Activated naive CD8-positive, alpha-beta T cell treated with anti-CD3 and anti-CD28 coated beads, Interleukin-2, amount 10 ng/mL, durations not matched to agents 7 days and 5 days (primary cell): ENCODE results near the gene SH3RF1. TPM values are rescaled to one million over a fixed set of nuclear protein-coding genes. Genes with fewer than 3 reads are reported as not detected.
"Not testable (repeated sequence)": the region's sequence is repeated elsewhere in the genome, so short reads cannot be mapped to it uniquely, and the experiment has no call there.

ENCODE experiments used
- ATAC-seq: fragments of 150-1000 bp; cut with Tn5 transposase; one replicate; pipeline ENCODE4 v1.10.0; 2021; ENCODE audit warnings: low read depth, moderate library complexity
- POLR2A ChIA-PET: fragments of 350-600 bp; sonication (Branson Sonifier 250); formaldehyde crosslinking; loops from one replicate; lab custom pipeline; 2021; ENCODE audit warnings: antibody characterized with exemption; lab: Charles Lee
- DNase-seq: peaks from one replicate; pipeline ENCODE4 v3.0.0; 2021
- H3K27ac Mint-ChIP-seq: one replicate; pipeline ENCODE4 v1.8.0; 2022; ENCODE audit warnings: mild to moderate bottlenecking, mixed read lengths
- H3K27me3 Mint-ChIP-seq: one replicate; pipeline ENCODE4 v1.8.0; 2022; ENCODE audit warnings: mild to moderate bottlenecking, moderate library complexity, mixed read lengths
- H3K36me3 Mint-ChIP-seq: one replicate; pipeline ENCODE4 v1.8.0; 2021; ENCODE audit warnings: mild to moderate bottlenecking, mixed read lengths
- H3K4me1 Mint-ChIP-seq: one replicate; pipeline ENCODE4 v1.8.0; 2021; ENCODE audit warnings: mixed read lengths
- H3K4me3 Mint-ChIP-seq: one replicate; pipeline ENCODE4 v1.8.0; 2022; ENCODE audit warnings: mild to moderate bottlenecking, moderate library complexity, mixed read lengths
- H3K9me3 Mint-ChIP-seq: one replicate; pipeline ENCODE4 v1.8.0; 2021; ENCODE audit warnings: mixed read lengths
- total RNA-seq, 2 experiments: library from RNA; stranded (reverse); gene quantifications; one replicate each; pipeline ENCODE4 v1.2.3, GENCODE V29; 2021

SH3RF1 gene
- total RNA-seq, 2 experiments from 2014 or later, result 0.14 TPM; not detected in 1

GRCh38 chr4:169287983-169288382 is 17.2 kb upstream of the SH3RF1 start:
- not testable (repeated sequence) for ATAC-seq, H3K9me3 Mint-ChIP-seq, H3K4me3 Mint-ChIP-seq

GRCh38 chr4:169286562-169287301 is 16.0 kb upstream of the SH3RF1 start:
- ATAC-seq (no peak), DNase-seq (no peak)
- Mint-ChIP-seq H3K4me1 (no peaks in the 10 kb centered on the region), H3K27me3 (no peaks in the 10 kb centered on the region), H3K9me3 (no peaks in the 10 kb centered on the region), H3K36me3 (no peaks in the 10 kb centered on the region), H3K27ac (no peak overlapping the region), H3K4me3 (no peak overlapping the region)
- POLR2A ChIA-PET, result no interaction called here

More at GRCh38 chr4:169287983-169288382, 17.2 kb upstream of the SH3RF1 start:
- DNase-seq, POLR2A ChIA-PET, H3K4me1 Mint-ChIP-seq, H3K27ac Mint-ChIP-seq, H3K27me3 Mint-ChIP-seq, H3K36me3 Mint-ChIP-seq: not testable (repeated sequence)

- POLR2A ChIA-PET, result no interaction called here
These were observed 12.4 kb upstream of the SH3RF1 start for GRCh38 chr4:169283114-169283509.

GRCh38 chr4:169282429-169283113 is 11.8 kb upstream of the SH3RF1 start:
- no peaks in the 10 kb centered on the region for H3K36me3 Mint-ChIP-seq
- POLR2A ChIA-PET, result no interaction called here
- H3K4me1 Mint-ChIP-seq, result no peaks in the 10 kb centered on the region
- no peak overlapping the region for H3K27ac Mint-ChIP-seq
- no peak for ATAC-seq
- H3K9me3 Mint-ChIP-seq, result no peaks in the 10 kb centered on the region
- no peak for DNase-seq
- H3K27me3 Mint-ChIP-seq, result peaks cover 6% of the 10 kb centered on the region
- no peak overlapping the region for H3K4me3 Mint-ChIP-seq

More at GRCh38 chr4:169283114-169283509, 12.4 kb upstream of the SH3RF1 start:
- ATAC-seq (no peak), DNase-seq (no peak)
- Mint-ChIP-seq H3K4me3 (no peak overlapping the region), H3K27me3 (peaks cover 6% of the 10 kb centered on the region), H3K36me3 (no peaks in the 10 kb centered on the region), H3K4me1 (no peaks in the 10 kb centered on the region), H3K27ac (no peak overlapping the region), H3K9me3 (no peaks in the 10 kb centered on the region)

GRCh38 chr4:169279108-169279507 is 8.4 kb upstream of the SH3RF1 start:
- POLR2A ChIA-PET, result no interaction called here
- ATAC-seq, result no peak
- H3K36me3 Mint-ChIP-seq, result no peaks in the 10 kb centered on the region
- peaks cover 27% of the 10 kb centered on the region for H3K27me3 Mint-ChIP-seq
- no peaks in the 10 kb centered on the region for H3K4me1 Mint-ChIP-seq
- H3K9me3 Mint-ChIP-seq, result no peaks in the 10 kb centered on the region
- no peak overlapping the region for H3K27ac Mint-ChIP-seq
- H3K4me3 Mint-ChIP-seq, result no peak overlapping the region
- DNase-seq, result no peak

- Mint-ChIP-seq H3K4me3 (no peak overlapping the region), H3K4me1 (no peaks in the 10 kb centered on the region), H3K27me3 (peaks cover 31% of the 10 kb centered on the region), H3K9me3 (no peaks in the 10 kb centered on the region), H3K27ac (no peak overlapping the region), H3K36me3 (no peaks in the 10 kb centered on the region)
- ATAC-seq (no peak), DNase-seq (no peak)
- POLR2A ChIA-PET, result no interaction called here
These were observed 7.9 kb upstream of the SH3RF1 start for GRCh38 chr4:169278624-169279023.

GRCh38 chr4:169277838-169278237 is 7.1 kb upstream of the SH3RF1 start:
- H3K9me3 Mint-ChIP-seq, H3K4me3 Mint-ChIP-seq, H3K27ac Mint-ChIP-seq, ATAC-seq, H3K4me1 Mint-ChIP-seq, POLR2A ChIA-PET, DNase-seq, H3K36me3 Mint-ChIP-seq: not testable (repeated sequence)
- peaks cover 37% of the 10 kb centered on the region for H3K27me3 Mint-ChIP-seq

- POLR2A ChIA-PET, result no interaction called here
- no peaks in the 10 kb centered on the region for H3K36me3 Mint-ChIP-seq
- DNase-seq, result no peak
- H3K9me3 Mint-ChIP-seq, result no peaks in the 10 kb centered on the region
- no peak overlapping the region for H3K27ac Mint-ChIP-seq
- H3K27me3 Mint-ChIP-seq, result peaks cover 54% of the 10 kb centered on the region
- H3K4me1 Mint-ChIP-seq, result peaks cover 1% of the 10 kb centered on the region
- no peak overlapping the region for H3K4me3 Mint-ChIP-seq
- ATAC-seq, result no peak
These were observed 4.4 kb upstream of the SH3RF1 start for GRCh38 chr4:169275180-169275579.

- DNase-seq, result no peak
- ATAC-seq, result no peak
These were observed 3.3 kb upstream of the SH3RF1 start for GRCh38 chr4:169274033-169274432.

GRCh38 chr4:169272265-169272886 is 1.6 kb upstream of the SH3RF1 start:
- H3K27me3 Mint-ChIP-seq, result peaks cover 67% of the 10 kb centered on the region
- no peak overlapping the region for H3K4me3 Mint-ChIP-seq
- H3K36me3 Mint-ChIP-seq, result no peaks in the 10 kb centered on the region
- POLR2A ChIA-PET, result no interaction called here
- ATAC-seq, result no peak
- DNase-seq, result no peak
- H3K4me1 Mint-ChIP-seq, result peaks cover 5% of the 10 kb centered on the region
- H3K9me3 Mint-ChIP-seq, result no peaks in the 10 kb centered on the region
- H3K27ac Mint-ChIP-seq, result no peak overlapping the region

More at GRCh38 chr4:169274033-169274432, 3.3 kb upstream of the SH3RF1 start:
- Mint-ChIP-seq H3K9me3 (no peaks in the 10 kb centered on the region), H3K4me3 (no peak overlapping the region), H3K27me3 (peaks cover 62% of the 10 kb centered on the region), H3K4me1 (peaks cover 4% of the 10 kb centered on the region), H3K36me3 (no peaks in the 10 kb centered on the region), H3K27ac (no peak overlapping the region)
- POLR2A ChIA-PET, result no interaction called here

- POLR2A ChIA-PET, result no interaction called here
- Mint-ChIP-seq H3K27ac (no peak overlapping the region), H3K27me3 (peaks cover 68% of the 10 kb centered on the region), H3K4me3 (peak overlapping the region; percentile 52), H3K9me3 (no peaks in the 10 kb centered on the region), H3K4me1 (peaks cover 5% of the 10 kb centered on the region), H3K36me3 (no peaks in the 10 kb centered on the region)
- ATAC-seq, result no peak
- DNase-seq, result no peak
These were observed 894 bp upstream of the SH3RF1 start for GRCh38 chr4:169271692-169272007.

GRCh38 chr4:169269916-169270809 is 593 bp downstream of the SH3RF1 start:
- no peaks in the 10 kb centered on the region for H3K9me3 Mint-ChIP-seq
- ATAC-seq, result peak; percentile 77
- H3K4me3 Mint-ChIP-seq, result peak overlapping the region; percentile 82
- POLR2A ChIA-PET, result no interaction called here
- no peak overlapping the region for H3K27ac Mint-ChIP-seq
- peak; percentile 62 for DNase-seq
- H3K4me1 Mint-ChIP-seq, result peaks cover 5% of the 10 kb centered on the region
- H3K27me3 Mint-ChIP-seq, result peaks cover 68% of the 10 kb centered on the region
- no peaks in the 10 kb centered on the region for H3K36me3 Mint-ChIP-seq
